ENCODE results near the gene CST1. TPM values are rescaled to one million over a fixed set of nuclear protein-coding genes. Genes with fewer than 3 reads are reported as not detected.
"Not testable (repeated sequence)": the region's sequence is repeated elsewhere in the genome, so short reads cannot be mapped to it uniquely, and the experiment has no call there.

Gene CST1
- total RNA-seq, 2 experiments from 2014 or later: not detected

- ATAC-seq (no peak), DNase-seq (no peak)
- CTCF ChIA-PET: no interaction called here
- intact Hi-C loops (cut with DNase I, micrococcal nuclease): no loop called here
- Mint-ChIP-seq H3K27me3 (peaks cover 5% of the 10 kb centered on the region), H3K9me3 (ENCODE audit: low read depth) (no peaks in the 10 kb centered on the region), H3K27ac (no peak overlapping the region), H3K4me3 (no peak overlapping the region), H3K4me1 (no peaks in the 10 kb centered on the region), H3K36me3 (ENCODE audit: low read depth) (no peaks in the 10 kb centered on the region)
- POLR2A ChIA-PET: no interaction called here
Measured at GRCh38 chr20:23773579-23773978, 22.8 kb upstream of the CST1 start.

DNA sequence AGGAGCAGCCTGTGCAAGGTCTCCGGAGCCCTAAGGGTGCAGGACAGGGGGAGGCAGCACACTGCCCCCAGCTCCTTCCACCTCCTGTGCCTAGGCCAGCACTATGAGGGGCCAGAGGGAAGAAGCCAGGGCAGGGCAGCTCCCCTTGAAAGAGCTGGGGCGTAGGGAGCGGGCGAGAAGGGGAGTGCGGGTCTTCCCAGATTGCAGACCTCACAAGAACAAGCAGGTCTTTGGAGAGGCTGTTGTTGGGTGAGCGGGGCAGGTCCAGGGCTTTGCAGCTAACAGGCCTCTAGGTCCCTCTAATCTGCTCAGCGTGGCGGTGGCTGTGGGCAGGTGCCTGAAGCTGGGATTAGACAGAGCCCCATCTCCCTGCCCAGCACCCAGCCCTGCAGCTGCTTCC is 22.4 kb upstream of the CST1 start:
- no peaks in the 10 kb centered on the region for H3K36me3 Mint-ChIP-seq (ENCODE audit: low read depth)
- intact Hi-C loops (cut with DNase I, micrococcal nuclease): no loop called here
- ChIA-PET CTCF (no interaction called here), POLR2A (no interaction called here)
- ATAC-seq (no peak), DNase-seq (no peak)
- H3K27ac Mint-ChIP-seq: no peak overlapping the region
- no peaks in the 10 kb centered on the region for H3K9me3 Mint-ChIP-seq (ENCODE audit: low read depth)
- no peaks in the 10 kb centered on the region for H3K4me1 Mint-ChIP-seq
- peaks cover 5% of the 10 kb centered on the region for H3K27me3 Mint-ChIP-seq
- no peak overlapping the region for H3K4me3 Mint-ChIP-seq

GRCh38 chr20:23772074-23772473 is 21.3 kb upstream of the CST1 start:
- no peak for ATAC-seq
- no peak for DNase-seq
- peaks cover 5% of the 10 kb centered on the region for H3K27me3 Mint-ChIP-seq
- ChIA-PET CTCF (no interaction called here), POLR2A (no interaction called here)
- H3K9me3 Mint-ChIP-seq (ENCODE audit: low read depth): no peaks in the 10 kb centered on the region
- H3K4me3 Mint-ChIP-seq: no peak overlapping the region
- intact Hi-C loops (cut with DNase I, micrococcal nuclease): no loop called here
- H3K4me1 Mint-ChIP-seq: no peaks in the 10 kb centered on the region
- no peak overlapping the region for H3K27ac Mint-ChIP-seq
- no peaks in the 10 kb centered on the region for H3K36me3 Mint-ChIP-seq (ENCODE audit: low read depth)

- Mint-ChIP-seq H3K4me3 (no peak overlapping the region), H3K4me1 (no peaks in the 10 kb centered on the region), H3K9me3 (ENCODE audit: low read depth) (no peaks in the 10 kb centered on the region), H3K27ac (no peak overlapping the region), H3K36me3 (ENCODE audit: low read depth) (no peaks in the 10 kb centered on the region), H3K27me3 (peaks cover 9% of the 10 kb centered on the region)
- DNase-seq: no peak
- intact Hi-C loops (cut with DNase I, micrococcal nuclease): no loop called here
- POLR2A ChIA-PET: no interaction called here
- no peak for ATAC-seq
- CTCF ChIA-PET: no interaction called here
Measured at GRCh38 chr20:23770384-23770783, 19.6 kb upstream of the CST1 start.

GRCh38 chr20:23768520-23768919 is 17.8 kb upstream of the CST1 start:
- POLR2A ChIA-PET: not testable (repeated sequence)

GRCh38 chr20:23766531-23766930 is 15.8 kb upstream of the CST1 start:
- Mint-ChIP-seq H3K9me3 (ENCODE audit: low read depth) (no peaks in the 10 kb centered on the region), H3K27ac (no peak overlapping the region), H3K4me3 (no peak overlapping the region), H3K36me3 (ENCODE audit: low read depth) (no peaks in the 10 kb centered on the region), H3K27me3 (peaks cover 4% of the 10 kb centered on the region), H3K4me1 (no peaks in the 10 kb centered on the region)
- ChIA-PET CTCF (no interaction called here), POLR2A (no interaction called here)
- ATAC-seq (no peak), DNase-seq (no peak)
- intact Hi-C loops (cut with DNase I, micrococcal nuclease): no loop called here

More at GRCh38 chr20:23768520-23768919, 17.8 kb upstream of the CST1 start:
- H3K4me1 Mint-ChIP-seq; H3K27ac Mint-ChIP-seq; H3K9me3 Mint-ChIP-seq (ENCODE audit: low read depth); DNase-seq; H3K36me3 Mint-ChIP-seq (ENCODE audit: low read depth); ATAC-seq; H3K27me3 Mint-ChIP-seq; intact Hi-C loops (cut with DNase I, micrococcal nuclease); H3K4me3 Mint-ChIP-seq; CTCF ChIA-PET: not testable (repeated sequence)

DNA sequence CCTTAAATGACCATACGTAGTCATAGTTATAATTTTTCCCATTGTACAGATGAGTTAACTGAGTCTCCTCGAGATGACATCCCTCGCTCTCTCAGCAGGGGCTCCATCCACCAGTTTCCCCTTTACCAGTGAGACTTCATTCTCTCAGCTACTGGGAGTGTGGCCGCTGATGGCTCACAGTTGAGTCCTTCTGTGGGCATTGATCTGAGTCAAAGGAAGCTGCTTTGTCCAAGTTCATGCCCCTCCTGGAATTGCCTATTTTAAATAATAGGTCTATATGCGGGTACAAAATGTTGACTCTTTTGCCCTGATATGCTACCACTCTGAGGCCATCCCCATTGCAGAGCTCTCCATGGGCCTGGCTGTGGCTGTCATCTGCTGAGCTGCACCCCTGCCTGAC is 14.8 kb upstream of the CST1 start:
- ChIA-PET POLR2A (no interaction called here), CTCF (no interaction called here)
- H3K36me3 Mint-ChIP-seq (ENCODE audit: low read depth): no peaks in the 10 kb centered on the region
- H3K4me3 Mint-ChIP-seq: no peak overlapping the region
- DNase-seq (no peak), ATAC-seq (no peak)
- intact Hi-C loops (cut with DNase I, micrococcal nuclease): no loop called here
- peaks cover 4% of the 10 kb centered on the region for H3K27me3 Mint-ChIP-seq
- H3K27ac Mint-ChIP-seq: no peak overlapping the region
- no peaks in the 10 kb centered on the region for H3K4me1 Mint-ChIP-seq
- H3K9me3 Mint-ChIP-seq (ENCODE audit: low read depth): no peaks in the 10 kb centered on the region

- intact Hi-C loops (cut with DNase I, micrococcal nuclease); CTCF ChIA-PET; H3K4me3 Mint-ChIP-seq; DNase-seq; H3K36me3 Mint-ChIP-seq (ENCODE audit: low read depth); H3K27ac Mint-ChIP-seq; ATAC-seq; POLR2A ChIA-PET; H3K4me1 Mint-ChIP-seq; H3K27me3 Mint-ChIP-seq; H3K9me3 Mint-ChIP-seq (ENCODE audit: low read depth): not testable (repeated sequence)
Measured at GRCh38 chr20:23764630-23765029, 13.9 kb upstream of the CST1 start.

DNA sequence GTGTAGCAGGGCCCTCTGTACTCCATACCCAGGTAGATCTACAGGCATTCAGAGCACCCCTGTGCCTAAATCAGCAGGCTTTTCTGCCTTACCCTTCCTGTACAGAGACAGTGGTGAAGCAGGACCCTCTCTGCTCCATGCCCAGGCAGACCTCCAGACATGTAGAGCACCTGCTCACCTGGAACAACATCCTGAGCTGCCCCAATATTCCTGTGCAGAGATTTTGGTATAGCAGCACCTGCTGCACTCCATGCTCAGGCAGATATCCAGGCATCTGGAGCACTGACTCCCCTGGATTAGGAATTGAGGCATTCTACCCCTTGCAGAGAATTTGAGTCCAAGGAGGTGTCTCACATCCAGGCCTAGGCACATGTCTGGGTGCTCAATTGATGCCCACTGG is 12.6 kb upstream of the CST1 start:
- no peak for DNase-seq
- ChIA-PET CTCF (no interaction called here), POLR2A (no interaction called here)
- no peaks in the 10 kb centered on the region for H3K9me3 Mint-ChIP-seq (ENCODE audit: low read depth)
- no peaks in the 10 kb centered on the region for H3K4me1 Mint-ChIP-seq
- H3K4me3 Mint-ChIP-seq: no peak overlapping the region
- no peak for ATAC-seq
- no peak overlapping the region for H3K27ac Mint-ChIP-seq
- H3K27me3 Mint-ChIP-seq: peaks cover 4% of the 10 kb centered on the region
- intact Hi-C loops (cut with DNase I, micrococcal nuclease): no loop called here
- H3K36me3 Mint-ChIP-seq (ENCODE audit: low read depth): no peaks in the 10 kb centered on the region

DNA sequence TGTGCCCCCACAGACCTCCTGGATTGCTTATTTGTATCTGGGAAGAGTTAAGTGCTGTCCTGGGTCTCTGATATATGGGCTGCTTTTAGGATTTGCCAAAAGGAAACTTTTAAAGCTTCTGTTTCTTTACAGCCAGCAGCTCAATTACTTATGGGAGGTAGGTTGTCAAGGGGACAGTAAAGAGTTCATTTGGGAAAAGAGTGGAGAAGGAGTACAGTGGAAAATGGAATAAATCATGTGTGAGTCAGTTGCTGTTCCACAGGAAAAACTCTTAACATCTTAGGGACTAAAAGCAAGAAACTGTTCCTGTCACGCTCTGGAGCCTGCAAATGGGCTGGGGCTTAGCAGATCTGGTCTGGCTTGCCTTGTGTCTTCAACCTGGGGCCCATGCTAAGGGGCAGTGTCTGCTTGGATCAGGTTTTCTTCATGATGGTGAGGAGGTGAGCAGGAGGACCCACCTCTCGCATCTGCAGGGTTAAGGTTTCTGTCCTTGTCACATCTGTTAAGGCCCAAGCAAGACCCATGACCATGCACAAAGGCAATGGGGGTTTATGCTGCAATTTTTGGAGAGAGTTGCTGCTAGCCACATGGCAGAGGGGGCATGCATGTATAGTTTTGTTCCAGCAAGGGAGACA is 8.7 kb upstream of the CST1 start:
- Mint-ChIP-seq H3K36me3 (ENCODE audit: low read depth) (no peaks in the 10 kb centered on the region), H3K27ac (no peak overlapping the region), H3K27me3 (no peaks in the 10 kb centered on the region), H3K4me1 (no peaks in the 10 kb centered on the region), H3K4me3 (no peak overlapping the region), H3K9me3 (ENCODE audit: low read depth) (no peaks in the 10 kb centered on the region)
- intact Hi-C loops (cut with DNase I, micrococcal nuclease): no loop called here
- POLR2A ChIA-PET: no interaction called here
- CTCF ChIA-PET: interaction anchor here (0.6 kb wide), 1 partner anchor 44 kb away, joined by 3 read pairs; no protein-coding TSS in a partner anchor
- ATAC-seq (no peak), DNase-seq (no peak)

DNA sequence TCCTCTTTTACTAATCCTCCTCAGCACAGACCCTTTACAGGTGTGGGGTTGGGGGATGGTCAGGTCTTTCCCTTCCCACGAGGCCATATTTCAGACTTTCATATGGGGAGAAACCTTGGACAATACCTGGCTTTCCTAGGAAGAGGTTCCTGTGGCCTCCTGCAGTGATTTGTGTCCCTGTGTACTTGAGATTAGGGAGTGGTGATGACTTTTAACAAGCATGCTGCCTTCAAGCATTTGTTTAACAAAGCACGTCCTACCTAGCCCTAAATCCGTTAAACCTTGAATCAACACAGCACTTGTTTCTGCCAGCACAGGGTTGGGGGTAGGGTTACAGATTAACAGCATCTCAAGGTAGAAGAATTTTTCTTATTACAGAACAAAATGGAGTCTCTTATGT is 6.1 kb upstream of the CST1 start:
- H3K4me3 Mint-ChIP-seq; intact Hi-C loops (cut with DNase I, micrococcal nuclease); CTCF ChIA-PET; H3K4me1 Mint-ChIP-seq; H3K27me3 Mint-ChIP-seq; H3K27ac Mint-ChIP-seq; ATAC-seq; DNase-seq; H3K36me3 Mint-ChIP-seq (ENCODE audit: low read depth); POLR2A ChIA-PET; H3K9me3 Mint-ChIP-seq (ENCODE audit: low read depth): not testable (repeated sequence)

- POLR2A ChIA-PET; H3K27me3 Mint-ChIP-seq; H3K4me3 Mint-ChIP-seq; H3K36me3 Mint-ChIP-seq (ENCODE audit: low read depth); H3K9me3 Mint-ChIP-seq (ENCODE audit: low read depth); intact Hi-C loops (cut with DNase I, micrococcal nuclease); ATAC-seq; H3K27ac Mint-ChIP-seq; CTCF ChIA-PET; H3K4me1 Mint-ChIP-seq; DNase-seq: not testable (repeated sequence)
Measured at GRCh38 chr20:23755131-23755611, 4.4 kb upstream of the CST1 start.

DNA sequence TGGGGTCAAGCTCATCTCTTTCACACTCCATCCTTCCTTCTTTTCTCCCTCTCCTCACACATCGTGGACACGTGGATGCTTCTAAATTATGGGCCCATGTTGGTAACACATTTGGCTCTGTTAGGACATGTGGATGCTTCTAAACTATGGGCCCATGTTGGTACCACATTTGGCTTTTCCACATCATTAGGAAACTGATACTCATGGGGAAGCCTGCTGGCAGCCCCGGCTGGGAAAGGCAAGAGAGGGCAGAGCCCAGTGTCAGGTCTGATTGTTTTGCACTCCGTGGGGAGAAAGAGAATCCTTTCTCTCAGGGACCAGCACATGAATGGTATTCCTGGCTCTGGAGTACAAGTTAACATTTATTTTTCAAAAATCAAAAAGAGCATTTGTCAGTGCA is 4.0 kb upstream of the CST1 start:
- no peaks in the 10 kb centered on the region for H3K27me3 Mint-ChIP-seq
- H3K36me3 Mint-ChIP-seq (ENCODE audit: low read depth): no peaks in the 10 kb centered on the region
- no peak for ATAC-seq
- ChIA-PET CTCF (no interaction called here), POLR2A (no interaction called here)
- no peak for DNase-seq
- H3K9me3 Mint-ChIP-seq (ENCODE audit: low read depth): no peaks in the 10 kb centered on the region
- H3K4me3 Mint-ChIP-seq: no peak overlapping the region
- H3K27ac Mint-ChIP-seq: no peak overlapping the region
- H3K4me1 Mint-ChIP-seq: no peaks in the 10 kb centered on the region
- intact Hi-C loops (cut with DNase I, micrococcal nuclease): no loop called here
